SK-N-SH treated with all-trans-retinoic acid at 6 μM for 48 hours (cell line): ENCODE data around the gene FOSL1.

Experiments
- ATAC-seq: fragments of 200-7000 bp; cut with Tn5 transposase; 3 replicates; pipeline ENCODE4 v1.9.1; 2020; ENCODE audit warnings: mild to moderate bottlenecking, moderate library complexity
- ARNTL ChIP-seq: fragments of 450-650 bp; formaldehyde crosslinking; IDR thresholded peaks from 2 replicates; pipeline ENCODE4 v1.5.0; 2020; ENCODE audit warnings: low read depth, mild to moderate bottlenecking, moderate library complexity, borderline replicate concordance
- BACH2 ChIP-seq: fragments of 250-450 bp; sonication (Bioruptor Pico); IDR thresholded peaks from 2 replicates; pipeline ENCODE4 v1.9.0; 2021; ENCODE audit warnings: mild to moderate bottlenecking, borderline replicate concordance
- CSDC2 ChIP-seq: fragments of 250-450 bp; sonication (Bioruptor Pico); IDR thresholded peaks from 2 replicates; pipeline ENCODE4 v1.5.0; 2020; ENCODE audit warnings: mild to moderate bottlenecking, moderate library complexity
- CSRNP3 ChIP-seq: fragments of 250-450 bp; sonication (Bioruptor Pico); IDR thresholded peaks from 2 replicates; pipeline ENCODE4 v1.5.1; 2021; ENCODE audit warnings: mild to moderate bottlenecking, moderate library complexity
- ESRRG ChIP-seq: fragments of 250-450 bp; sonication (Bioruptor Pico); IDR thresholded peaks from 2 replicates; pipeline ENCODE4 v1.6.1; 2021; ENCODE audit warnings: mild to moderate bottlenecking
- GLIS3 ChIP-seq: fragments of 250-450 bp; sonication (Bioruptor Pico); IDR thresholded peaks from 2 replicates; pipeline ENCODE4 v1.5.0; 2020; ENCODE audit warnings: mild to moderate bottlenecking, moderate library complexity
- ISL1 ChIP-seq: fragments of 250-450 bp; sonication (Bioruptor Pico); IDR thresholded peaks from 2 replicates; pipeline ENCODE4 v2.1.2; 2022; ENCODE audit warnings: mild to moderate bottlenecking, moderate library complexity
- OSR1 ChIP-seq: fragments of 250-450 bp; sonication (Bioruptor Pico); IDR thresholded peaks from 2 replicates; pipeline ENCODE4 v1.8.0; 2022; ENCODE audit warnings: moderate library complexity, mild to moderate bottlenecking, inconsistent platforms
- POU6F1 ChIP-seq: fragments of 250-450 bp; sonication (Bioruptor Pico); IDR thresholded peaks from 2 replicates; pipeline ENCODE4 v1.8.0; 2021; ENCODE audit warnings: low read depth, mild to moderate bottlenecking, moderate library complexity, borderline replicate concordance
- PPARA ChIP-seq: fragments of 250-450 bp; sonication (Bioruptor Pico); IDR thresholded peaks from 2 replicates; pipeline ENCODE4 v1.5.0; 2020; ENCODE audit warnings: mild to moderate bottlenecking, borderline replicate concordance
- RARB ChIP-seq: fragments of 250-450 bp; sonication (Bioruptor Pico); IDR thresholded peaks from 2 replicates; pipeline ENCODE4 v1.8.0; 2021; ENCODE audit warnings: mild to moderate bottlenecking, moderate library complexity
- SNAI2 ChIP-seq: fragments of 250-450 bp; sonication (Bioruptor Pico); IDR thresholded peaks from 2 replicates; pipeline ENCODE4 v1.5.0; 2020; ENCODE audit warnings: mild to moderate bottlenecking, moderate library complexity
- TCF4 ChIP-seq: fragments of 250-450 bp; sonication (Bioruptor Pico); IDR thresholded peaks from 2 replicates; pipeline ENCODE4 v1.8.0; 2021; ENCODE audit warnings: mild to moderate bottlenecking, moderate library complexity, borderline replicate concordance
- TOX ChIP-seq: fragments of 250-450 bp; sonication (Bioruptor Pico); IDR thresholded peaks from 2 replicates; pipeline ENCODE4 v1.8.0; 2021; ENCODE audit warnings: mild to moderate bottlenecking, moderate library complexity, borderline replicate concordance
- ZC3H10 ChIP-seq: fragments of 250-450 bp; sonication (Bioruptor Pico); IDR thresholded peaks from 2 replicates; pipeline ENCODE4 v1.5.1; 2021; ENCODE audit warnings: mild to moderate bottlenecking, moderate library complexity
- ZFP3 ChIP-seq: fragments of 250-450 bp; sonication (Bioruptor Pico); IDR thresholded peaks from 2 replicates; pipeline ENCODE4 v1.5.0; 2020; ENCODE audit warnings: mild to moderate bottlenecking, moderate library complexity
- ZFP30 ChIP-seq: fragments of 450-650 bp; formaldehyde crosslinking; IDR thresholded peaks from 2 replicates; pipeline ENCODE4 v1.5.0; 2022; ENCODE audit warnings: mild to moderate bottlenecking, moderate library complexity
- ZNF565 ChIP-seq: fragments of 450-650 bp; formaldehyde crosslinking; conservative IDR thresholded peaks from 2 replicates; pipeline ENCODE4 v1.5.0; 2020; ENCODE audit warnings: low read depth, mild to moderate bottlenecking, moderate library complexity
- ZNF70 ChIP-seq: fragments of 450-650 bp; formaldehyde crosslinking; IDR thresholded peaks from 2 replicates; pipeline ENCODE4 v1.5.0; 2020; ENCODE audit warnings: mild to moderate bottlenecking, moderate library complexity
- ZNF8 ChIP-seq: fragments of 450-650 bp; formaldehyde crosslinking; IDR thresholded peaks from 2 replicates; pipeline ENCODE4 v1.5.0; 2020; ENCODE audit warnings: mild to moderate bottlenecking, moderate library complexity
- TF ChIP-seq, protein P1 (sequence below): fragments of 250-450 bp; sonication (Bioruptor Pico); IDR thresholded peaks from 2 replicates; pipeline ENCODE4 v1.5.0; 2020; ENCODE audit warnings: mild to moderate bottlenecking, moderate library complexity
- TF ChIP-seq, protein P2 (sequence below): fragments of 250-450 bp; sonication (Bioruptor Pico); IDR thresholded peaks from 2 replicates; pipeline ENCODE4 v1.5.1; 2020; ENCODE audit warnings: low read depth, mild to moderate bottlenecking, moderate library complexity
- TF ChIP-seq, protein P3 (sequence below): fragments of 250-450 bp; sonication (Bioruptor Pico); IDR thresholded peaks from 2 replicates; pipeline ENCODE4 v1.8.0; 2020; ENCODE audit warnings: mild to moderate bottlenecking, moderate library complexity, borderline replicate concordance

The FOSL1 gene

DNA sequence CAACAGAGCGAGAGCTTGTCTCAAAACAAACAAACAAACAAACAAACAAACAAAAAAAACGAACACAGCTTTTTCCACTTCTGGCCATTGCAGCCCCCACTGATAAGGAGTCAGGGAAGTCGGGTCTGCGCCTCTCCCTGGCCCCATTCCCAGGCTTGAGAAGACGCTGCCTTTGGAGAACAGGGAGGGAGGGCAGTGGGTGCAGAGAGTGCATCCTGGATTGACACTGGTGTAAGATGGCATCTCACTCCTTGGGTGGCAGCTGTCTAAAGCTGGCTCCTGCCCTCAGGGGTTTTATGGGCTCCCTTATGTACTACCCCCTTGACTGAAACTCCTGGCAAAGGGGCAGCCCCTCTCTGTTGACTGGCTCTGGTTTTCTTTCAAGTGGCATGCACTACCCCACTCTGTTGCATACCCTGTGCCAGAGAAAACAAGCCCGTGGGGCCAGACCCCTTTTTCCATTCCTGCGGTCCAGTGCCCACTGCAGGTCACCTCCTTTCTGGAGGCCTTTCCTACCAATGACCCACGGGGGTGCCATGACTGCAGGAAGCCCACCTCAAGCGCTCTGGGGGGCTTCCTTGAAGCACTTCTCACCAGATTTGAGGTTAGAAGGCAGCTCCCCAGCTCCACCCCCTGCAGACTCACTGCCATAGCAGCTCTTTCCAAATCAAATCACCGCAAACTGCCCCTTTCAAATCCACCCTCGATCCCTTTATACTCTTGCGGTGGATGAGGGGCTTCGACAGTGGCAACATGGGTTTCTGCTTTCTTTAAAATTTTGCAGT is 31.8 kb upstream of the FOSL1 start:
- ATAC-seq = peak; percentile 44
- TF ChIP-seq ZNF8 (CRISPR knock-in tag) (no peak), TCF4 (no peak), CSDC2 (no peak), TOX (no peak), ESRRG (CRISPR knock-in tag) (no peak), RARB (no peak), ZFP3 (CRISPR knock-in tag) (no peak), SNAI2 (no peak), GLIS3 (CRISPR knock-in tag) (no peak), POU6F1 (CRISPR knock-in tag) (no peak), ZFP30 (no peak), OSR1 (CRISPR knock-in tag) (no peak), ZNF565 (CRISPR knock-in tag) (no peak), ZNF70 (CRISPR knock-in tag) (no peak), ISL1 (no peak), PPARA (CRISPR knock-in tag) (no peak), BACH2 (no peak), CSRNP3 (CRISPR knock-in tag) (no peak)
- TF ChIP-seq, protein P1, sequence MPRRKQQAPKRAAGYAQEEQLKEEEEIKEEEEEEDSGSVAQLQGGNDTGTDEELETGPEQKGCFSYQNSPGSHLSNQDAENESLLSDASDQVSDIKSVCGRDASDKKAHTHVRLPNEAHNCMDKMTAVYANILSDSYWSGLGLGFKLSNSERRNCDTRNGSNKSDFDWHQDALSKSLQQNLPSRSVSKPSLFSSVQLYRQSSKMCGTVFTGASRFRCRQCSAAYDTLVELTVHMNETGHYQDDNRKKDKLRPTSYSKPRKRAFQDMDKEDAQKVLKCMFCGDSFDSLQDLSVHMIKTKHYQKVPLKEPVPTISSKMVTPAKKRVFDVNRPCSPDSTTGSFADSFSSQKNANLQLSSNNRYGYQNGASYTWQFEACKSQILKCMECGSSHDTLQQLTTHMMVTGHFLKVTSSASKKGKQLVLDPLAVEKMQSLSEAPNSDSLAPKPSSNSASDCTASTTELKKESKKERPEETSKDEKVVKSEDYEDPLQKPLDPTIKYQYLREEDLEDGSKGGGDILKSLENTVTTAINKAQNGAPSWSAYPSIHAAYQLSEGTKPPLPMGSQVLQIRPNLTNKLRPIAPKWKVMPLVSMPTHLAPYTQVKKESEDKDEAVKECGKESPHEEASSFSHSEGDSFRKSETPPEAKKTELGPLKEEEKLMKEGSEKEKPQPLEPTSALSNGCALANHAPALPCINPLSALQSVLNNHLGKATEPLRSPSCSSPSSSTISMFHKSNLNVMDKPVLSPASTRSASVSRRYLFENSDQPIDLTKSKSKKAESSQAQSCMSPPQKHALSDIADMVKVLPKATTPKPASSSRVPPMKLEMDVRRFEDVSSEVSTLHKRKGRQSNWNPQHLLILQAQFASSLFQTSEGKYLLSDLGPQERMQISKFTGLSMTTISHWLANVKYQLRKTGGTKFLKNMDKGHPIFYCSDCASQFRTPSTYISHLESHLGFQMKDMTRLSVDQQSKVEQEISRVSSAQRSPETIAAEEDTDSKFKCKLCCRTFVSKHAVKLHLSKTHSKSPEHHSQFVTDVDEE (CRISPR knock-in tag) = no peak

DNA sequence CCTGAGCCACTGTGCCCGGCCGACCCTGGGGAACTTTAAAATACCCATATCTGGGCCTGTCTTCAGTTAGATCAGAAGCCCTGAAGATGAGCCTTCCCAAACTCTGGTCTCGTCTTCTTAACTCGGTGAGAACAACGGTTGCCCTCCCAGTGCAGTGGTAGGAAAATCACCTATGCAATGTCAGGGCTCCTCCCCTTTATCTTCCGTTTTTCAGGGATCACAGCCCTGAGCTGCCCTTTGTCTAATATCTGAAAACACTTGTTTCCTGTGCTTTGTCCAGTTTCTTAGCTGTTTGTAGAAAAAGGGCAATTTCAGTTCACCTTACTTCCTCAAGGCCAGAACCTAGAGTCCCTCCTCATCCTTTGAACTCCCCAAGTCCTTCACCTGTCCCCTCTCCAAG is 28.5 kb upstream of the FOSL1 start:
- ATAC-seq = no peak
- no peak for TF ChIP-seq OSR1 (CRISPR knock-in tag)
- TF ChIP-seq CSRNP3 (CRISPR knock-in tag) = no peak
- TF ChIP-seq GLIS3 (CRISPR knock-in tag) = no peak
- TF ChIP-seq TOX = no peak
- no peak for TF ChIP-seq ZNF8 (CRISPR knock-in tag)
- TF ChIP-seq, protein P2, sequence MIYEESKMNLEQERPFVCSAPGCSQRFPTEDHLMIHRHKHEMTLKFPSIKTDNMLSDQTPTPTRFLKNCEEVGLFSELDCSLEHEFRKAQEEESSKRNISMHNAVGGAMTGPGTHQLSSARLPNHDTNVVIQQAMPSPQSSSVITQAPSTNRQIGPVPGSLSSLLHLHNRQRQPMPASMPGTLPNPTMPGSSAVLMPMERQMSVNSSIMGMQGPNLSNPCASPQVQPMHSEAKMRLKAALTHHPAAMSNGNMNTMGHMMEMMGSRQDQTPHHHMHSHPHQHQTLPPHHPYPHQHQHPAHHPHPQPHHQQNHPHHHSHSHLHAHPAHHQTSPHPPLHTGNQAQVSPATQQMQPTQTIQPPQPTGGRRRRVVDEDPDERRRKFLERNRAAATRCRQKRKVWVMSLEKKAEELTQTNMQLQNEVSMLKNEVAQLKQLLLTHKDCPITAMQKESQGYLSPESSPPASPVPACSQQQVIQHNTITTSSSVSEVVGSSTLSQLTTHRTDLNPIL = no peak
- no peak for TF ChIP-seq ZNF565 (CRISPR knock-in tag)
- TF ChIP-seq, protein P1 (CRISPR knock-in tag) = no peak
- TF ChIP-seq, protein P3, sequence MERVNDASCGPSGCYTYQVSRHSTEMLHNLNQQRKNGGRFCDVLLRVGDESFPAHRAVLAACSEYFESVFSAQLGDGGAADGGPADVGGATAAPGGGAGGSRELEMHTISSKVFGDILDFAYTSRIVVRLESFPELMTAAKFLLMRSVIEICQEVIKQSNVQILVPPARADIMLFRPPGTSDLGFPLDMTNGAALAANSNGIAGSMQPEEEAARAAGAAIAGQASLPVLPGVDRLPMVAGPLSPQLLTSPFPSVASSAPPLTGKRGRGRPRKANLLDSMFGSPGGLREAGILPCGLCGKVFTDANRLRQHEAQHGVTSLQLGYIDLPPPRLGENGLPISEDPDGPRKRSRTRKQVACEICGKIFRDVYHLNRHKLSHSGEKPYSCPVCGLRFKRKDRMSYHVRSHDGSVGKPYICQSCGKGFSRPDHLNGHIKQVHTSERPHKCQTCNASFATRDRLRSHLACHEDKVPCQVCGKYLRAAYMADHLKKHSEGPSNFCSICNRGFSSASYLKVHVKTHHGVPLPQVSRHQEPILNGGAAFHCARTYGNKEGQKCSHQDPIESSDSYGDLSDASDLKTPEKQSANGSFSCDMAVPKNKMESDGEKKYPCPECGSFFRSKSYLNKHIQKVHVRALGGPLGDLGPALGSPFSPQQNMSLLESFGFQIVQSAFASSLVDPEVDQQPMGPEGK (CRISPR knock-in tag) = no peak
- no peak for TF ChIP-seq RARB
- TF ChIP-seq PPARA (CRISPR knock-in tag) = no peak
- TF ChIP-seq ARNTL = no peak
- TF ChIP-seq ESRRG (CRISPR knock-in tag) = no peak
- TF ChIP-seq TCF4 = no peak
- no peak for TF ChIP-seq ISL1
- no peak for TF ChIP-seq ZC3H10 (CRISPR knock-in tag)
- no peak for TF ChIP-seq ZFP3 (CRISPR knock-in tag)
- TF ChIP-seq, all 23 proteins: peak for 0
